Stimulated activated naive CD8-positive, alpha-beta T cell treated with anti-CD3 and anti-CD28 coated beads, Interleukin-15, Interleukin-2, amounts not matched to agents 100 ng/mL and 50 ng/mL, for 24 hours (primary cell): Measurements from ENCODE around the gene AXIN1.
A peak's percentile ranks its signal among the peaks of the same experiment; 100 is the strongest.

ENCODE experiments used
- H3K27ac Mint-ChIP-seq: one replicate; pipeline ENCODE4 v1.8.0; 2021; ENCODE audit warnings: mild to moderate bottlenecking, mixed read lengths
- H3K27me3 Mint-ChIP-seq: one replicate; pipeline ENCODE4 v1.8.0; 2021; ENCODE audit warnings: mixed read lengths
- H3K36me3 Mint-ChIP-seq: one replicate; pipeline ENCODE4 v1.8.0; 2021; ENCODE audit warnings: low read depth, mixed read lengths
- H3K4me1 Mint-ChIP-seq: one replicate; pipeline ENCODE4 v1.8.0; 2021; ENCODE audit warnings: low read depth, mixed read lengths
- H3K4me3 Mint-ChIP-seq: one replicate; pipeline ENCODE4 v1.8.0; 2021; ENCODE audit warnings: mild to moderate bottlenecking, mixed read lengths
- H3K9me3 Mint-ChIP-seq: one replicate; pipeline ENCODE4 v1.8.0; 2021; ENCODE audit warnings: mixed read lengths

The AXIN1 gene, protein sequence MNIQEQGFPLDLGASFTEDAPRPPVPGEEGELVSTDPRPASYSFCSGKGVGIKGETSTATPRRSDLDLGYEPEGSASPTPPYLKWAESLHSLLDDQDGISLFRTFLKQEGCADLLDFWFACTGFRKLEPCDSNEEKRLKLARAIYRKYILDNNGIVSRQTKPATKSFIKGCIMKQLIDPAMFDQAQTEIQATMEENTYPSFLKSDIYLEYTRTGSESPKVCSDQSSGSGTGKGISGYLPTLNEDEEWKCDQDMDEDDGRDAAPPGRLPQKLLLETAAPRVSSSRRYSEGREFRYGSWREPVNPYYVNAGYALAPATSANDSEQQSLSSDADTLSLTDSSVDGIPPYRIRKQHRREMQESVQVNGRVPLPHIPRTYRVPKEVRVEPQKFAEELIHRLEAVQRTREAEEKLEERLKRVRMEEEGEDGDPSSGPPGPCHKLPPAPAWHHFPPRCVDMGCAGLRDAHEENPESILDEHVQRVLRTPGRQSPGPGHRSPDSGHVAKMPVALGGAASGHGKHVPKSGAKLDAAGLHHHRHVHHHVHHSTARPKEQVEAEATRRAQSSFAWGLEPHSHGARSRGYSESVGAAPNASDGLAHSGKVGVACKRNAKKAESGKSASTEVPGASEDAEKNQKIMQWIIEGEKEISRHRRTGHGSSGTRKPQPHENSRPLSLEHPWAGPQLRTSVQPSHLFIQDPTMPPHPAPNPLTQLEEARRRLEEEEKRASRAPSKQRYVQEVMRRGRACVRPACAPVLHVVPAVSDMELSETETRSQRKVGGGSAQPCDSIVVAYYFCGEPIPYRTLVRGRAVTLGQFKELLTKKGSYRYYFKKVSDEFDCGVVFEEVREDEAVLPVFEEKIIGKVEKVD

DNA sequence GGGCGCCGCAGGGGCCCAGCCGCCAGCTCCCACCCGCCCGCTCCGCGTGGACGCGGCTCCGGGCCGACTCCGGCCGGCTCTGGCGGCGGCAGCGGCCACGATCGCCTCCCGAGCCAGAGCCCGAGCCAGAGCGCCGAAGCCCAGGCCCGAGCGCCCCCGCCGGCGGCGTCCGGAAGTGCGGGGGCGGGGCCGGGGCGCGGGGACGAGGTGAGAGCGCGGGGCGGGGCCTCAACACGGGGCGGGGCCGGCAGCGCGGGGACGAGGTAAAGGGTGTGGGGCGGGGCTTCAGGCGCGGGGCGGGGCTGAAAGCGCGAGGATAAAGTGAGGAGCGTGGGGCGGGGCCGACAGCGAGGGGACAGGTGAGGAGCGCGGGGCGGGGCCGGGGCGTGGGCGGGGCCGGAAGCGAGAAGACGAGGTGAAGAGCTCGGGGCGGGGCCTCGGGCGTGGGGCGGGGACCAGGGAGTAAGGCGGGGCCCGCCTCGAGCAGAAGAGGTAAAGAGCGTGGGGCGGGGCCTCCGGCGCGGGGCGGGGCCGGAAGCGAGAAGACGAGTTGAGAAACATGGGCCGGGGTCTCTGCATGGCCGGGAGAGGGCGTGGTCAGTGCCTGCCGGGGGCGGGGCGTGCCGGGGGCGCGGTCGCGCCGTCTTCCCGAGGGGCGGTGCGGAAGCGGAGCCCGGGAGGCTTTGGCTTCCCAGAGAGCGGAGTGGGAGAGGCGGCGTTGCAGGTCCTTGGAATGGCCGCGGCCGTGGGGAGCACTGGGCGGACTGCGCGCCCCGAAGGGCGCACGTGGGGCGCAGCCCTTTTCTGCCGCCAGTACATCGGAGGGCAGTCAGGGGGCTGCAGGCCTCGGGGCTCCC, at the start of gene AXIN1:
AXIN1 (minus strand) TSS at position 177 of the 857 bp plus-strand sequence. CDS start 5,698 bp downstream, outside the sequence.
- Mint-ChIP-seq H3K4me1 (peaks cover 55% of the 10 kb centered on the region), H3K27ac (peak within 1 kb of the TSS; percentile 84), H3K4me3 (peak within 1 kb of the TSS; percentile 85), H3K9me3 (no peaks in the 10 kb centered on the region), H3K27me3 (no peaks in the 10 kb centered on the region), H3K36me3 (peaks cover 15% of the 10 kb centered on the region)

DNA sequence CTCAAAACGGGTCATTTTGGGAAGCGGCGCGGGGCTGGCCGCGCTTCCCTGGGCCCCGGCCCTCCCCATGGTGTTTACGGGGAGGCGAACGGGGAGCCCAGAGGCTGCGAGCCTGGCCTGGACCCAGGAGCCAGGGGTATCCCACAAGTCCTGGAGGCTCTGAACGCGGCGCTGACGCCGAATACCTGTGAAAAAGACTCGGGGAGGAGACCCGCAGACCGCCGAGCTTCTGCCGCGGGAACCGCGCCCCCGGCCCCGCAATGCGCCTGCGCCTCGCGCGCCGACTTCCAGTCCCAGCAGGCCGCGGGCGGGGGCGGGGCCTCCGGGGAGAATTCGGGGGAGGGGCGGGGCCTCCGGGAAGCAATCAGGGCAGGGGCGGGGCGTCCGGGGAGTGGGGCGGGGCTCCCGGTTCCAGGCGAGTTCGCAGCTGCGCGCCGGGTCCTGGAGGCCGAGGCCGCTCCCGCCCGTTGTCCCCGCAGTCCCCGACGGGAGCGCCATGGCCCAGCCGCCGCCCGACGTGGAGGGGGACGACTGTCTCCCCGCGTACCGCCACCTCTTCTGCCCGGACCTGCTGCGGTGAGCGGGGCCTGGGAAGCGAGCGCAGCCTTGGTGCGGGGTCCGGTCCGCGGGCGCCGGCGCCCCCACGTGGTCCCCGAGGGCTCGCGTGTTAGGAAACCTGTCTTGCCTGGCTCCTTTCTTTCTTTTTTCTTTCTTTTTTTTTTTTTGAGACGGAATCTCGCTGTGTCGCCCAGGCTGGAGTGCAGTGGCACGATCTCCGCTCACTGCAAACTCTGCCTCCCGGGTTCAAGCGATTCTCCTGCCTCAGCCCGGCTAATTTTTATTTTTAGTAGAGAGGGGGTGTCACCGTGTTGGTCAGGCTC, 49.2 kb upstream of the AXIN1 start, which contains the start of gene DECR2:
DECR2 (plus strand) TSS at position 418 of the 881 bp plus-strand sequence; CDS start at position 497, 79 bp downstream.
- peaks cover 20% of the 10 kb centered on the region for H3K4me1 Mint-ChIP-seq
- no peaks in the 10 kb centered on the region for H3K36me3 Mint-ChIP-seq
- H3K27ac Mint-ChIP-seq, result peak within 1 kb of the TSS; percentile 67

DNA sequence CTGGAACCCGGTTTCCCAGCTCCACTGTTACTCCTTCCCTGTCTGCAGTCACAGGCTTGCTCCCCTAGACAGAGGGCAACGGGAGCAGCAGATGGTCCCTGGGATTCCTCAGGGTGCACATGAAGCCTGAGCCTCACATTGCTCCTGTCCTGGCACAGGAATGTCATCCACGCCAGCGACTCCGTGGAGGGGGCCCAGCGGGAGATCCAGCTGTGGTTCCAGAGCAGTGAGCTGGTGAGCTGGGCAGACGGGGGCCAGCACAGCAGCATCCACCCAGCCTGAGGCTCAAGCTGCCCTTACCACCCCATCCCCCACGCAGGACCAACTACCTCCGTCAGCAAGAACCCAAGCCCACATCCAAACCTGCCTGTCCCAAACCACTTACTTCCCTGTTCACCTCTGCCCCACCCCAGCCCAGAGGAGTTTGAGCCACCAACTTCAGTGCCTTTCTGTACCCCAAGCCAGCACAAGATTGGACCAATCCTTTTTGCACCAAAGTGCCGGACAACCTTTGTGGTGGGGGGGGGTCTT, 47.6 kb upstream of the AXIN1 start:
- no peaks in the 10 kb centered on the region for H3K9me3 Mint-ChIP-seq
- H3K4me1 Mint-ChIP-seq, result peaks cover 27% of the 10 kb centered on the region
- no peaks in the 10 kb centered on the region for H3K36me3 Mint-ChIP-seq
- H3K4me3 Mint-ChIP-seq, result peak overlapping the region; percentile 84
- H3K27me3 Mint-ChIP-seq, result no peaks in the 10 kb centered on the region
- H3K27ac Mint-ChIP-seq, result peak overlapping the region; percentile 49

More for the DNA sequence above, 49.2 kb upstream of the AXIN1 start, which contains the start of gene DECR2:
- Mint-ChIP-seq H3K27me3 (no peaks in the 10 kb centered on the region), H3K4me3 (peak within 1 kb of the TSS; percentile 84), H3K9me3 (no peaks in the 10 kb centered on the region)

DNA sequence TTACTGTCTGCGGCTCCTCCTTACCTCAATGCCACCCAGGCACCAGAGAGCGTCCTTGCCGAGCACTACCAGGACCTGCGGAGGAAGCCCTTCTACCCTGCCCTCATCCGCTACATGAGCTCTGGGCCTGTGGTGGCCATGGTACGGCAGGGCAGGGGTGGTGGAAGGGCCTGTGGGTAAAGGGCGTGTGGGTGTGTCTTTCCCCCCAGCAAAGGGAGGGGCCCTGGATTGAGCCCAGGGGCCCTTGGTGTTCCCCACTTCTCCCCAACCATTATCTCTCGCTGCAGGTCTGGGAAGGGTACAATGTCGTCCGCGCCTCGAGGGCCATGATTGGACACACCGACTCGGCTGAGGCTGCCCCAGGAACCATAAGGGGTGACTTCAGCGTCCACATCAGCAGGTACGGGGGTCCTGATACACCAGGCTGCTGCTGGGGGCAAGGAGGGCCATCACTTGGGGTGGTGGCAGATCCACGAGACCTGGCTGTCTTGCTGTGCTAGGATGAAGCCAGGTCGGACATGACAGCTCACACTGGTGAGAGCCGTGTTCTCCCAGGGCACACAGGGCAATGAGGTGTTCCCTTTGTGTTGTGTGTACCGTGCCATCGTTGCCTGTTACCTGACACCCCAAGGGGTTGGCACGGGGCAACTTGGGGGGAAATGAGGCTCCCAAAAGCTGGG, 47.0 kb upstream of the AXIN1 start:
- Mint-ChIP-seq H3K27me3 (no peaks in the 10 kb centered on the region), H3K9me3 (no peaks in the 10 kb centered on the region), H3K4me1 (peaks cover 27% of the 10 kb centered on the region), H3K36me3 (no peaks in the 10 kb centered on the region), H3K27ac (no peak overlapping the region), H3K4me3 (no peak overlapping the region)

DNA sequence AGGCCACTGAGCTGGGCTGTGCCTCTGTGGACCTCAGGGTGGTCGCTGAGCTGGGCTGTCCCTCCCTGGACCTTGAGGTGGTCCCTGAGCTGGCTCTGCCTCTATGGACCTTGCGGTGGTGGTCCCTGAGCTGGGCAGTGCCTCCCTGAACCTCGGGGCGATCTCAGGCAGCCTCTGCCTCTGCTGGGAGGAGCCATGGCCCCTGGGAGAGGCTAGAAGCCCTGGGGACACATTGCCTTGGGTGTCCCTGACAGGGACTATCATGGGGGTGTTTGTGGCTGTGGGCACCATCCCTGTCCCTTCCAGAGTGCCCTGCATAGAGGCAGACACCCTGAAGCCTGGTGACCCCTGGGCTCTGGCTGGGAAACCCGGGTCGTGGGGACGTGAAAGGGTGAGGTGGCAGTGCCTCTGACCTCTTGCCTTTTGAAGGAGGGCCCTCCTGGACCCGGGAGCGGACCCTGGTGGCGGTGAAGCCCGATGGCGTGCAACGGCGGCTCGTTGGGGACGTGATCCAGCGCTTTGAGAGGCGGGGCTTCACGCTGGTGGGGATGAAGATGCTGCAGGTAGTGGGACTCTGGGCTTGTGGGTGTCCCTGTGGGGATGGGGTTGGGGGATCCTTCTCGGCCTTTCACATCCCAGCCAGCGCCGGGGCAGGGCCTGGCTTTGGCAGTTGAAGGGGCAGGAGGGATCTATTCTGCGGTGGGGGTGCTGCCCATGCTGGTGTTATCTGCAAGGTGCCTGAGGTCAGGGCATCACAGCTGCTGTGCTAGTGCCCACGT, 46.2 kb upstream of the AXIN1 start:
- H3K4me1 Mint-ChIP-seq, result peaks cover 27% of the 10 kb centered on the region
- no peaks in the 10 kb centered on the region for H3K36me3 Mint-ChIP-seq
- no peaks in the 10 kb centered on the region for H3K27me3 Mint-ChIP-seq
- no peak overlapping the region for H3K27ac Mint-ChIP-seq
- no peaks in the 10 kb centered on the region for H3K9me3 Mint-ChIP-seq
- H3K4me3 Mint-ChIP-seq, result peak overlapping the region; percentile 67

DNA sequence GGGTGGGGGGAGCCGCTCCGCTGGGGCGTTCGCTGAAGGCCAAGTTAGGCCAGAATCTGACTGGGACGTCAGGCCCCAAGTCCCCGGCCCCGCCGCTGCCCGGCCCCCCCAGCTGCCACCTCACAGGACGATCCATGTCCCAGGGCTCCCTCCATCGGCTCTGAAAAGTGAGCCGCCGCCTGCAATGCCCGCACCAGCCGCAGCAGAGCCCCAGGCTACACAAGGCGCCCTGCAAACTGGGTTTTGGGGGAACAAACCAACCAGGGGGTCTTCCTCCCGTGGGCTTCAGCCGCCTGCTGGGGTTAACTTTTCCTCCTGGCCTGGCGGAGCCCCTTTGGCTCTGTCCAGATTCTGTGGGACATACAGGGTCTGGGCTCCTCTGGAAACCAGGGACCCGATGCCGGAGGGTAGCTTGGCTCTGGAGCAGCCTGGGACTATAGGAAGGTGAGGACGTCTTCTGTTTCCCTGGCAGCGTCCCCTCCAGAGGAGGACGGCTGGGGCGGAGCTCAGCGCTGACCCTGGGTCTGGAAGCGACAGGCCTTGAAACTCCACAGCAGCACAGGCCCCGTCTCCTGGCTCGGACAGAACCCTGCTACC, 45.3 kb upstream of the AXIN1 start:
- Mint-ChIP-seq H3K27me3 (no peaks in the 10 kb centered on the region), H3K9me3 (no peaks in the 10 kb centered on the region), H3K4me1 (peaks cover 30% of the 10 kb centered on the region), H3K4me3 (peak overlapping the region; percentile 67), H3K36me3 (no peaks in the 10 kb centered on the region), H3K27ac (peak overlapping the region; percentile 8)

DNA sequence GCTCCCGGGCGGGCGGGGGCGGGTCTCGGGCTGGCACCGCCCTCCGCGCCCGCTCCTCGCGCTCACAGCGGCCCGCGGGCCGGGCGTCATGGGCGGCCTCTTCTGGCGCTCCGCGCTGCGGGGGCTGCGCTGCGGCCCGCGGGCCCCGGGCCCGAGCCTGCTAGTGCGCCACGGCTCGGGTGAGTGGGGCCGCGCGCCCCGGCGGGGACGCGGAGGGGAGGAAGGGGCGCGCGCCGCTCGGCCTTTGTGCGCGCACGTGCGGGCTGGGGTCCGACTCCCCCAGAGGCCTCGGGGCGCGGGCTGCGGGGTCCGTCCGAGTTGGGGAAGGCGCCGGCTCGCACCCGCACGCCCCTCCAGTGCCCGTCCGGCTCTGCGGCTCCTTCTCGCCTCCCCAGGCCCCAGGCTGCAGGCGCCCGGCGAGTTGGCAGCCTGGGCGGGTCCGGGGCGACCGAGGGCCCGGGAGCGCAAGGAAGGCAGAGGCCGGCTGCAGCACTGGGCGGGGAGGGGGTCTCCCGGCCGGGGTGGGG, 44.7 kb upstream of the AXIN1 start, which contains the start of gene NME4:
NME4 (plus strand) TSS at position 65 of the 527 bp plus-strand sequence; CDS start at position 89, 24 bp downstream.
- Mint-ChIP-seq H3K36me3 (no peaks in the 10 kb centered on the region), H3K4me3 (peak within 1 kb of the TSS; percentile 81), H3K27me3 (no peaks in the 10 kb centered on the region), H3K9me3 (no peaks in the 10 kb centered on the region), H3K27ac (peak within 1 kb of the TSS; percentile 63), H3K4me1 (peaks cover 33% of the 10 kb centered on the region)

DNA sequence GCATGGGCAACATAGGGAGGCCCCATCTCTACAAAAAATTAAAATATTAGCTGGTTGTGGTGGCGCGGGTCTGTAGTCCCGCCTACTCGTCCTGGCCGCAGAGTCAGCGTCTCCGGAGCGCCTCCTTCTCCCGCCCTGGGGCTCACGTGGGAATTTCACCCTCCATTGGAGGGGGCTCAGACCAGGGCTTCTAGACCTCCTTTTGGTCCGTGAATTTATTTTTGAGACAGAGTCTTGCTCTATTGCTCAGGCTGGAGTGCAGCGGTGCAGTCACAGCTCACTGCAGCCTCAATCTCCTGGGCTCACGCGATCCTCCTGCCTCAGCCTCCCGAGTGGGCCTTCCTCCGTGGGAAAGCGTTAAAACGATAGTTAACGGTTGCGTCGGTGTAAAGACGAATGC, 44.1 kb upstream of the AXIN1 start:
- Mint-ChIP-seq H3K4me3 (peak overlapping the region; percentile 81), H3K4me1 (peaks cover 37% of the 10 kb centered on the region), H3K36me3 (no peaks in the 10 kb centered on the region), H3K27ac (peak overlapping the region; percentile 63), H3K9me3 (no peaks in the 10 kb centered on the region), H3K27me3 (no peaks in the 10 kb centered on the region)

DNA sequence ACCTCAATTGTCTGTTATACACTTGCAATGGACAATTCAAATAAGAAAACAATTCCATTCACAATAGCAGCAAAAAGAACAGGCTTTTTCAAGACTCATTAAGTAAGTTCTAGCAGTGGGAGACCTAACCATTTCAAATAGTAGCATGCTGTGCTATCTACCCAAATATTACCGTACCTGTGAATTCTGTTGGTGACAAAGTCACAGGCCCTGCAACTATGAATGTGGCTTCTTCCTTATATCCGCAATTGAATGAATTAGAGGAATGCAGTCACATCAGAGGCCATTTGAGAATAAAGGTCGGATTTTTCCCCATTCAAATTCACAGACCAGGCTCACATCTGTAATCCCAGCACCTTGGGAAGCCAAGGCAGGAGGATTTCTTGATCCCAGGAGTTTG, 43.7 kb upstream of the AXIN1 start:
- H3K4me3 Mint-ChIP-seq, result peak overlapping the region; percentile 81
- H3K9me3 Mint-ChIP-seq, result no peaks in the 10 kb centered on the region
- H3K27me3 Mint-ChIP-seq, result no peaks in the 10 kb centered on the region
- H3K27ac Mint-ChIP-seq, result no peak overlapping the region
- peaks cover 37% of the 10 kb centered on the region for H3K4me1 Mint-ChIP-seq
- no peaks in the 10 kb centered on the region for H3K36me3 Mint-ChIP-seq

DNA sequence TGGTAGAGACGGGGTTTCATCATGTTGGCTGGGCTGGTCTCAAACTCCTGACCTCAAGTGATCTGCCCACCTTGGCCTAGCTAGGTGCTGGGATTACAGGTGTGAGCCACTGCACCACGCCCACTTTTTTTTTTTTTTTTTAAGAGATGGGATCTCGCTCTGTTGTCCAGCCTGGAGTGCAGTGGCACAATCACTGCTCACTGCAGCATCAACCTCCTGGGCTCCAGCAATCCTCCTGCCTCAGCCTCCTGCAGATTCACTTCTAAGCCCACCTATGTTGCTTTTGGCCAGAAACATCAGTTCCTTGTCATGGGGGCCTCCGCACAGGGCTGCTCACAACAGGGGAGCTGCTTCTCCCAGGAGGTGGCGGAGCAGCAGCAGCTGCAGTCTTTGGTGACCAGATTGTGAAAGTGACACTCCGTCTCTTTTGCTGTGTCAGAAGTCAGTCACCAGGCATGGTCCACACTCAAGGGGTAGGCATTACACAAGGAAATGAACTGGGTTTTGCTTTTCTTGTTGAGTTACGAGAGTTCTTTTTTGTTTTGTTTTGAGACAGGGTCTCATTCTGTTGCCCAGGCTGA, 40.0 kb upstream of the AXIN1 start:
- peak overlapping the region; percentile 57 for H3K4me3 Mint-ChIP-seq
- H3K27me3 Mint-ChIP-seq, result no peaks in the 10 kb centered on the region
- no peaks in the 10 kb centered on the region for H3K9me3 Mint-ChIP-seq
- no peaks in the 10 kb centered on the region for H3K36me3 Mint-ChIP-seq
- H3K4me1 Mint-ChIP-seq, result peaks cover 28% of the 10 kb centered on the region
- peak overlapping the region; percentile 81 for H3K27ac Mint-ChIP-seq

DNA sequence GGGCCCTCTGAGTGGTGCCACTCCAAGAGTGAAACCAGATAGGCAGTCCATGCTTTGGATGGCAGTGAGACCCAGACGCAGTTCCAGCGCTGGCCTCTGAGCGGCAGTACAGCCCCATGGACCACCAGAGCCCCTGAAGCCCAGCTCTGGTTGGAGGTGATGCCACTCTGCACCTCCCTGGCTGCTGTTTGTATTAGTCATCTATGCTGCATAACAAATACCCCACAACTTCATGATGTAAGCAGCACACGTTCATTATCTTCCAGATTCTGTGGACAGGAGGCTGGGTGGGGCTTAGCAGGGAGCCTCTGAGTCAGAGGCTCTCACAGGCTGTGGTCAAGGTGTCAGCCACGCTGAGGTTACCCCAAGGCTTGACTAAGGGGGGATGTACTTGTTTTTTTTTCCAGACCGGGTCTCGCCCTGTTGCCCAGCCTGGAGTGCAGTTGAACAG, 39.4 kb upstream of the AXIN1 start:
- H3K27ac Mint-ChIP-seq, result peak overlapping the region; percentile 81
- no peaks in the 10 kb centered on the region for H3K27me3 Mint-ChIP-seq
- H3K9me3 Mint-ChIP-seq, result no peaks in the 10 kb centered on the region
- H3K4me1 Mint-ChIP-seq, result peaks cover 28% of the 10 kb centered on the region
- H3K4me3 Mint-ChIP-seq, result peak overlapping the region; percentile 57
- H3K36me3 Mint-ChIP-seq, result no peaks in the 10 kb centered on the region
